HepG2 (cell line): Measurements from ENCODE around the gene MICAL1. TPM values are rescaled to one million over a fixed set of nuclear protein-coding genes. Genes with fewer than 3 reads are reported as not detected.

Experiments
- AHDC1 ChIP-seq: sonication (generic); formaldehyde crosslinking; IDR thresholded peaks from 2 replicates; pipeline ENCODE4 v1.5.1; 2020; ENCODE audit warnings: mild to moderate bottlenecking, missing genetic modification reagents, borderline replicate concordance
- CREB1 ChIP-seq, 2 experiments: fragments of 450-650 bp in 1 of 2; IDR thresholded peaks; 2 replicates each; pipeline ENCODE4 v1.6.1; 2016 to 2017; ENCODE audit warnings: control low read depth in 1 of 2, mild to moderate bottlenecking in 1 of 2, missing compliant biosample characterization in 1 of 2, missing genetic modification characterization in 1 of 2
- ESRRA ChIP-seq: sonication (generic); formaldehyde crosslinking; IDR thresholded peaks from 2 replicates; pipeline ENCODE4 v1.5.1; 2020; ENCODE audit warnings: mild to moderate bottlenecking, low read depth, missing genetic modification reagents
- KLF11 ChIP-seq: IDR thresholded peaks from 2 replicates; pipeline ENCODE4 v1.6.1; 2016; ENCODE audit warnings: missing compliant biosample characterization
- MTA1 ChIP-seq: sonication (generic); formaldehyde crosslinking; IDR thresholded peaks from 2 replicates; pipeline ENCODE4 v1.4.0; 2020; ENCODE audit warnings: missing genetic modification reagents, mild to moderate bottlenecking, borderline replicate concordance
- TFAP4 ChIP-seq: sonication (generic); IDR thresholded peaks from 2 replicates; pipeline ENCODE4 v1.6.1; 2016; ENCODE audit warnings: low read depth, borderline replicate concordance
- TMF1 ChIP-seq: sonication (generic); formaldehyde crosslinking; IDR thresholded peaks from 2 replicates; pipeline ENCODE4 v1.8.1; 2022; ENCODE audit warnings: low read depth, missing genetic modification reagents
- XRCC5 ChIP-seq: fragments of 200-400 bp; formaldehyde crosslinking; optimal IDR thresholded peaks from 2 replicates; pipeline ENCODE3; 2017; ENCODE audit warnings: mild to moderate bottlenecking, low read length
- YEATS2 ChIP-seq: sonication (generic); formaldehyde crosslinking; IDR thresholded peaks from 2 replicates; pipeline ENCODE4 v1.4.0; 2020; ENCODE audit warnings: missing genetic modification reagents, borderline replicate concordance
- ZBTB8A ChIP-seq: sonication (generic); formaldehyde crosslinking; IDR thresholded peaks from 2 replicates; pipeline ENCODE4 v1.4.0; 2020; ENCODE audit warnings: mild to moderate bottlenecking, low read depth, missing genetic modification reagents, borderline replicate concordance
- ZFP90 ChIP-seq: sonication (generic); formaldehyde crosslinking; IDR thresholded peaks from 2 replicates; pipeline ENCODE4 v1.8.0; 2022; ENCODE audit warnings: missing genetic modification reagents, mild to moderate bottlenecking, inconsistent platforms, borderline replicate concordance
- ZNF281 ChIP-seq: sonication (generic); formaldehyde crosslinking; IDR thresholded peaks from 2 replicates; pipeline ENCODE4 v1.4.0; 2020; ENCODE audit warnings: missing genetic modification reagents, borderline replicate concordance
- ZNF503 ChIP-seq: sonication (generic); formaldehyde crosslinking; IDR thresholded peaks from 2 replicates; pipeline ENCODE4 v1.4.0; 2020; ENCODE audit warnings: missing genetic modification reagents
- ZNF678 ChIP-seq: sonication (generic); formaldehyde crosslinking; IDR thresholded peaks from 2 replicates; pipeline ENCODE4 v1.4.0; 2020; ENCODE audit warnings: mild to moderate bottlenecking, missing genetic modification reagents
- polyA plus RNA-seq, 8 experiments: library from polyadenylated mRNA; depleted of rRNA in 3 of 8; stranded (reverse) in 7 of 8; unstranded in 1 of 8; fragments of >200 nt; fragmentation: Illumina TruSeq in 4 of 8; extraction: Trizol in 4 of 8; gene quantifications; 2 replicates each; pipeline versions ENCODE4 v1.2.1 to v1.2.3, GENCODE V29; 2011 to 2016; ENCODE audit warnings: low read depth in 4 of 8, missing spikeins in 1 of 8, mixed read lengths in 1 of 8; ENCODE audit not compliant: insufficient read depth in 1 of 8
- total RNA-seq, 5 experiments: library from RNA; depleted of rRNA; stranded (reverse); fragments of >200 nt; fragmentation: Illumina TruSeq; extraction: Trizol; gene quantifications; 2 replicates each; pipeline ENCODE4 v1.2.3, GENCODE V29; 2016; ENCODE audit warnings: low read depth in 1 of 5

MICAL1 gene
- total and polyA plus RNA-seq, 2 of the 13 experiments (the other 11 are each of a cell fraction or from before 2014, with no cell fraction given): 6.9 to 39.0 TPM

- TF ChIP-seq ZNF678 (CRISPR knock-in tag) (0 out of 2 replicates have a peak, but pooled peaks have one; percentile 42), ESRRA (CRISPR knock-in tag) (0 out of 2 replicates have a peak, but pooled peaks have one; percentile 21), TMF1 (CRISPR knock-in tag) (no peak; the same call in 1 of the 2 replicates), ZNF281 (no peak), KLF11 (CRISPR knock-in tag) (no peak), MTA1 (CRISPR knock-in tag) (peak; percentile 82), ZFP90 (CRISPR knock-in tag) (0 out of 2 replicates have a peak, but pooled peaks have one; percentile 53), TFAP4 (no peak), XRCC5 (no peak), AHDC1 (CRISPR knock-in tag) (no peak), CREB1 (IDR thresholded peaks at IDR 0.05) (no peak), CREB1 (CRISPR knock-in tag; IDR thresholded peaks at IDR 0.05) (no peak), ZBTB8A (no peak), YEATS2 (CRISPR knock-in tag) (peak; percentile 14; the same call in 1 of the 2 replicates), ZNF503 (CRISPR knock-in tag) (no peak)
Observed at GRCh38 chr6:109441069-109441816, 14.3 kb downstream of the MICAL1 start (continued).
